ENCODE results near the gene ZFAND3.

GRCh38 chr6:37980222-37980595, 160.7 kb downstream of the ZFAND3 start:
- no peak for TF ChIP-seq CTCF (IDR thresholded peaks at IDR 0.05; ENCODE audit: extremely low read depth in 1 of 2, insufficient read depth in 1 of 2, low read depth in 1 of 2, low read length in 2 of 2)
- TF ChIP-seq POLR2AphosphoS5 (IDR thresholded peaks at IDR 0.05; ENCODE audit: insufficient read depth, low read depth, low read length), result no peak
- TF ChIP-seq MAX (IDR thresholded peaks at IDR 0.05; ENCODE audit: insufficient read depth, insufficient read length), result no peak
- no peak for TF ChIP-seq JUN (IDR thresholded peaks at IDR 0.05; ENCODE audit: borderline replicate concordance, insufficient read depth, insufficient read length, low read depth)
